AG10803 (cell line): ENCODE results near the gene RABGAP1L.
"Not testable (repeated sequence)": the region's sequence is repeated elsewhere in the genome, so short reads cannot be mapped to it uniquely, and the experiment has no call there.

Source experiments
- DNase-seq: peaks from one replicate; pipeline ENCODE4 v3.0.0; 2010; ENCODE audit warnings: low read depth
- H3K4me3 ChIP-seq: 2 replicates; pipeline ENCODE4 v1.5.1; 2011; ENCODE audit warnings: mild to moderate bottlenecking, low read length, control low read depth
- CTCF ChIP-seq: conservative IDR thresholded peaks from 2 replicates; pipeline ENCODE4 v1.5.1; 2011; ENCODE audit warnings: mild to moderate bottlenecking, low read length, control low read depth, inconsistent platforms

The RABGAP1L gene

GRCh38 chr1:174639461-174639860 is 480.1 kb downstream of the RABGAP1L start:
- no peak for TF ChIP-seq CTCF
- H3K4me3 ChIP-seq, result no peak overlapping the region
- no peak for DNase-seq

- TF ChIP-seq CTCF, result no peak
- no peak overlapping the region for H3K4me3 ChIP-seq
- no peak for DNase-seq
Observed at GRCh38 chr1:174640783-174641182, 481.5 kb downstream of the RABGAP1L start.

GRCh38 chr1:174642393-174642792 is 483.1 kb downstream of the RABGAP1L start:
- DNase-seq, result no peak
- H3K4me3 ChIP-seq, result no peak overlapping the region
- TF ChIP-seq CTCF, result no peak

- no peak overlapping the region for H3K4me3 ChIP-seq
- TF ChIP-seq CTCF, result no peak
- DNase-seq, result no peak
Observed at GRCh38 chr1:174643206-174643605, 483.9 kb downstream of the RABGAP1L start.

GRCh38 chr1:174649572-174649971 is 490.3 kb downstream of the RABGAP1L start:
- not testable (repeated sequence) for DNase-seq, H3K4me3 ChIP-seq

- no peak for TF ChIP-seq CTCF
- H3K4me3 ChIP-seq, result no peak overlapping the region
- no peak for DNase-seq
Observed at GRCh38 chr1:174652569-174653280, 493.4 kb downstream of the RABGAP1L start.

GRCh38 chr1:174654560-174654959 is 495.2 kb downstream of the RABGAP1L start:
- no peak for DNase-seq
- no peak for TF ChIP-seq CTCF
- no peak overlapping the region for H3K4me3 ChIP-seq
